ENCODE data around the gene DLGAP5. TPM values are rescaled to one million over a fixed set of nuclear protein-coding genes. Genes with fewer than 3 reads are reported as not detected.

The DLGAP5 gene
- total RNA-seq, 2 experiments from 2014 or later = 75.4 to 84.0 TPM

GRCh38 chr14:55170526-55170925 is 20.9 kb downstream of the DLGAP5 start:
- no peak for ATAC-seq
- intact Hi-C loops (cut with micrococcal nuclease) = no loop called here

GRCh38 chr14:55160989-55161388 is 30.4 kb downstream of the DLGAP5 start:
- DNase-seq (no peak), ATAC-seq (peak; percentile 76)
- H3K27me3 Mint-ChIP-seq = no peaks in the 10 kb centered on the region
- no peak overlapping the region for H3K4me3 Mint-ChIP-seq
- TF ChIP-seq CTCF (IDR thresholded peaks at IDR 0.05) = peak; percentile 47
- ChIA-PET CTCF (interaction anchor here (0.6 to 3.6 kb wide), 23 partner anchors 8 to 134 kb away, joined by 3 to 43 read pairs (median 4); partner anchors contain the start of genes LGALS3, MAPK1IP1L, SOCS4 and WDHD1), POLR2A (no interaction called here)
- no peaks in the 10 kb centered on the region for H3K9me3 Mint-ChIP-seq
- no peak overlapping the region for H3K27ac Mint-ChIP-seq
- intact Hi-C loops (cut with micrococcal nuclease) = loop anchor here (2.0 kb wide), 1 partner anchor 72 kb away; no protein-coding TSS in a partner anchor
- H3K4me1 Mint-ChIP-seq (ENCODE audit: low read depth) = no peaks in the 10 kb centered on the region
- peaks cover 29% of the 10 kb centered on the region for H3K36me3 Mint-ChIP-seq (ENCODE audit: low read depth)

More at GRCh38 chr14:55170526-55170925, 20.9 kb downstream of the DLGAP5 start:
- Mint-ChIP-seq H3K27me3 (no peaks in the 10 kb centered on the region), H3K27ac (no peak overlapping the region), H3K9me3 (no peaks in the 10 kb centered on the region), H3K4me1 (ENCODE audit: low read depth) (no peaks in the 10 kb centered on the region), H3K36me3 (ENCODE audit: low read depth) (peaks cover 6% of the 10 kb centered on the region), H3K4me3 (no peak overlapping the region)
- ChIA-PET POLR2A (no interaction called here), CTCF (interaction anchor here (1.0 to 1.3 kb wide), 2 partner anchors 10 to 33 kb away, joined by 3 read pairs; no protein-coding TSS in a partner anchor)
- no peak for TF ChIP-seq CTCF (IDR thresholded peaks at IDR 0.05)
- DNase-seq = no peak

- CTCF ChIA-PET = interaction anchor here (0.7 to 3.6 kb wide), 6 partner anchors 20 to 643 kb away, joined by 3 to 43 read pairs (median 8); partner anchors contain the start of gene MAPK1IP1L
- no peak overlapping the region for H3K4me3 Mint-ChIP-seq
- DNase-seq (no peak), ATAC-seq (no peak)
- no peak for TF ChIP-seq CTCF (IDR thresholded peaks at IDR 0.05)
- no peak overlapping the region for H3K27ac Mint-ChIP-seq
- no peaks in the 10 kb centered on the region for H3K9me3 Mint-ChIP-seq
- intact Hi-C loops (cut with micrococcal nuclease) = no loop called here
- no peaks in the 10 kb centered on the region for H3K27me3 Mint-ChIP-seq
- H3K36me3 Mint-ChIP-seq (ENCODE audit: low read depth) = peaks cover 28% of the 10 kb centered on the region
- POLR2A ChIA-PET = interaction anchor here (0.8 kb wide), 1 partner anchor 281 kb away, joined by 3 read pairs; no protein-coding TSS in a partner anchor
- no peaks in the 10 kb centered on the region for H3K4me1 Mint-ChIP-seq (ENCODE audit: low read depth)
Measured at GRCh38 chr14:55158412-55158811, 33.0 kb downstream of the DLGAP5 start.

- ATAC-seq (no peak), DNase-seq (no peak)
- ChIA-PET POLR2A (no interaction called here), CTCF (interaction anchor here (1.2 to 1.7 kb wide), 4 partner anchors 12 to 106 kb away, joined by 3 to 9 read pairs (median 4); partner anchors contain the start of gene MAPK1IP1L)
- no peaks in the 10 kb centered on the region for H3K9me3 Mint-ChIP-seq
- H3K4me3 Mint-ChIP-seq = no peak overlapping the region
- H3K4me1 Mint-ChIP-seq (ENCODE audit: low read depth) = no peaks in the 10 kb centered on the region
- no peak overlapping the region for H3K27ac Mint-ChIP-seq
- intact Hi-C loops (cut with micrococcal nuclease) = no loop called here
- no peaks in the 10 kb centered on the region for H3K27me3 Mint-ChIP-seq
- peaks cover 29% of the 10 kb centered on the region for H3K36me3 Mint-ChIP-seq (ENCODE audit: low read depth)
- no peak for TF ChIP-seq CTCF (IDR thresholded peaks at IDR 0.05)
Measured at GRCh38 chr14:55157080-55157479, 34.3 kb downstream of the DLGAP5 start.

- no peak for TF ChIP-seq CTCF (IDR thresholded peaks at IDR 0.05)
- intact Hi-C loops (cut with micrococcal nuclease) = no loop called here
- ATAC-seq = no peak
- Mint-ChIP-seq H3K36me3 (ENCODE audit: low read depth) (peaks cover 39% of the 10 kb centered on the region), H3K9me3 (no peaks in the 10 kb centered on the region), H3K4me1 (ENCODE audit: low read depth) (no peaks in the 10 kb centered on the region), H3K27me3 (no peaks in the 10 kb centered on the region), H3K4me3 (no peak overlapping the region), H3K27ac (no peak overlapping the region)
- ChIA-PET CTCF (interaction anchor here (0.7 to 1.6 kb wide), 2 partner anchors 51 to 64 kb away, joined by 3 read pairs; no protein-coding TSS in a partner anchor), POLR2A (interaction anchor here (0.5 kb wide), 1 partner anchor 253 kb away, joined by 3 read pairs; no protein-coding TSS in a partner anchor)
- no peak for DNase-seq
Measured at GRCh38 chr14:55153951-55154350, 37.4 kb downstream of the DLGAP5 start.

Data from activated CD8-positive, alpha-beta T cell treated with anti-CD3 and anti-CD28 coated beads for 36 hours (primary cell).